Testis (tissue), 2 donors: Measurements from ENCODE around the gene PIR.

Experiments used
- CTCF ChIP-seq, 3 experiments: fragments of 450-650 bp in 2 of 3; fragments of 200-600 bp in 1 of 3; sonication (generic) in 1 of 3; IDR thresholded peaks; one replicate each; pipeline ENCODE4 v1.5.1; 2016 to 2019; ENCODE audit warnings: antibody characterized with exemption in 3 of 3, mild to moderate bottlenecking in 2 of 3, moderate library complexity in 1 of 3
- POLR2A ChIP-seq: fragments of 450-650 bp; IDR thresholded peaks from one replicate; pipeline ENCODE4 v1.6.1; 2017; ENCODE audit warnings: antibody characterized with exemption, mild to moderate bottlenecking, moderate library complexity

GRCh38 chrX:15472531-15472930, 20.6 kb downstream of the PIR start:
- no peak for TF ChIP-seq CTCF (IDR thresholded peaks at IDR 0.05)
- TF ChIP-seq POLR2A, result no peak
